Panc1 (cell line): ENCODE data around the gene FOSL2. TPM values are rescaled to one million over a fixed set of nuclear protein-coding genes. Genes with fewer than 3 reads are reported as not detected.

Source experiments
- ATAC-seq: fragments of 200-7000 bp; cut with Tn5 transposase; 2 replicates; pipeline ENCODE4 v1.9.1; 2020; ENCODE audit warnings: mild to moderate bottlenecking, moderate library complexity
- BruUV-seq: library from RNA; stranded (reverse); fragments of 400-500 nt; replicated peaks from 2 replicates; lab custom pipeline; 2021; lab: Mats Ljungman, UMichigan
- CTCF ChIA-PET: fragments of 300-600 bp; sonication (Branson Sonifier 250); formaldehyde crosslinking; loops from one replicate; lab custom pipeline; 2022; ENCODE audit warnings: antibody characterized with exemption; lab: Charles Lee
- POLR2A ChIA-PET: fragments of 300-600 bp; sonication (Branson Sonifier 250); formaldehyde crosslinking; loops from one replicate; lab custom pipeline; 2022; ENCODE audit warnings: antibody characterized with exemption; lab: Charles Lee
- DNase-seq: peaks from one replicate; pipeline ENCODE4 v3.0.0-alpha.2; 2010; ENCODE audit warnings: low read depth, low spot score
- H3K27ac ChIP-seq: 2 replicates; pipeline ENCODE4 v1.5.1; 2011; ENCODE audit warnings: mild to moderate bottlenecking, low read length, inconsistent platforms
- H3K27me3 ChIP-seq: fragments of 200-500 bp; sonication (Bioruptor generic); 2 replicates; pipeline ENCODE4 v1.6.0; 2014; ENCODE audit warnings: low read length, inconsistent platforms; ENCODE audit not compliant: control insufficient read depth, insufficient read depth
- H3K36me3 ChIP-seq: fragments of 200-500 bp; sonication (Bioruptor generic); 2 replicates; pipeline ENCODE4 v1.5.1; 2014; ENCODE audit warnings: inconsistent platforms, mild to moderate bottlenecking, low read length, moderate library complexity; ENCODE audit not compliant: control insufficient read depth, insufficient read depth
- H3K4me1 ChIP-seq: 2 replicates; pipeline ENCODE4 v1.5.1; 2011; ENCODE audit warnings: inconsistent platforms, mild to moderate bottlenecking, low read length, moderate library complexity; ENCODE audit not compliant: control insufficient read depth, insufficient read depth
- H3K4me3 ChIP-seq, 2 experiments: 2 replicates each; pipeline ENCODE4 v1.5.1; 2011 to 2012; ENCODE audit warnings: low read depth in 2 of 2, low read length in 2 of 2, mild to moderate bottlenecking in 2 of 2, inconsistent platforms in 1 of 2, moderate library complexity in 1 of 2
- H3K9me3 ChIP-seq: fragments of 200-500 bp; sonication (Bioruptor generic); 2 replicates; pipeline ENCODE4 v1.5.1; 2014; ENCODE audit warnings: low read depth, mild to moderate bottlenecking, inconsistent platforms, low read length, moderate library complexity; ENCODE audit not compliant: control insufficient read depth, insufficient read depth
- POLR2AphosphoS5 ChIP-seq: IDR thresholded peaks from 2 replicates; pipeline ENCODE4 v1.6.1; 2012; ENCODE audit warnings: mild to moderate bottlenecking, low read depth, low read length, moderate library complexity
- REST ChIP-seq, 2 experiments: IDR thresholded peaks; 2 replicates each; pipeline ENCODE4 v1.6.1; 2011 to 2012; ENCODE audit warnings: low read depth in 2 of 2, control low read depth in 1 of 2, low read length in 1 of 2, mild to moderate bottlenecking in 1 of 2, moderate library complexity in 1 of 2; ENCODE audit not compliant: insufficient read depth in 1 of 2
- SIN3A ChIP-seq: IDR thresholded peaks from 2 replicates; pipeline ENCODE4 v1.6.1; 2012; ENCODE audit warnings: low read depth, mild to moderate bottlenecking, low read length, moderate library complexity, borderline replicate concordance; ENCODE audit not compliant: insufficient read depth
- TCF7L2 ChIP-seq: IDR thresholded peaks from 2 replicates; pipeline ENCODE4 v1.6.1; 2011; ENCODE audit warnings: mild to moderate bottlenecking, low read depth, low read length, inconsistent platforms
- in situ Hi-C: cut with HindIII; loops from 2 replicates; pipeline ENCODE4 v1.10.0; 2016; ENCODE audit warnings: low sequenced_read_pairs, low pct_unique_long_range_greater_than_20kb
- intact Hi-C: fragments of 100-400 bp; cut with micrococcal nuclease; formaldehyde crosslinking; loops from one replicate; pipeline ENCODE4 v1.10.0; 2022; ENCODE audit not compliant: unreplicated experiment
- total RNA-seq: library from RNA; stranded (reverse); gene quantifications from one replicate; pipeline ENCODE4 v1.2.1, GENCODE V29; 2021; ENCODE audit not compliant: unreplicated experiment
- TF ChIP-seq, protein P1 (sequence below): fragments of 450-650 bp; IDR thresholded peaks from 2 replicates; pipeline ENCODE4 v1.5.1; 2017; ENCODE audit warnings: mild to moderate bottlenecking

The FOSL2 gene
- total RNA-seq, 1 experiment from 2014 or later = 29.0 TPM

GRCh38 chr2:28382755-28383154 lies 9.9 kb upstream of the FOSL2 start:
- H3K4me3 ChIP-seq = no peak overlapping the region
- BruUV-seq = no TSS peak
- TF ChIP-seq, protein P1, sequence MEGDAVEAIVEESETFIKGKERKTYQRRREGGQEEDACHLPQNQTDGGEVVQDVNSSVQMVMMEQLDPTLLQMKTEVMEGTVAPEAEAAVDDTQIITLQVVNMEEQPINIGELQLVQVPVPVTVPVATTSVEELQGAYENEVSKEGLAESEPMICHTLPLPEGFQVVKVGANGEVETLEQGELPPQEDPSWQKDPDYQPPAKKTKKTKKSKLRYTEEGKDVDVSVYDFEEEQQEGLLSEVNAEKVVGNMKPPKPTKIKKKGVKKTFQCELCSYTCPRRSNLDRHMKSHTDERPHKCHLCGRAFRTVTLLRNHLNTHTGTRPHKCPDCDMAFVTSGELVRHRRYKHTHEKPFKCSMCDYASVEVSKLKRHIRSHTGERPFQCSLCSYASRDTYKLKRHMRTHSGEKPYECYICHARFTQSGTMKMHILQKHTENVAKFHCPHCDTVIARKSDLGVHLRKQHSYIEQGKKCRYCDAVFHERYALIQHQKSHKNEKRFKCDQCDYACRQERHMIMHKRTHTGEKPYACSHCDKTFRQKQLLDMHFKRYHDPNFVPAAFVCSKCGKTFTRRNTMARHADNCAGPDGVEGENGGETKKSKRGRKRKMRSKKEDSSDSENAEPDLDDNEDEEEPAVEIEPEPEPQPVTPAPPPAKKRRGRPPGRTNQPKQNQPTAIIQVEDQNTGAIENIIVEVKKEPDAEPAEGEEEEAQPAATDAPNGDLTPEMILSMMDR = no peak
- TF ChIP-seq TCF7L2 (no peak), SIN3A (no peak), POLR2AphosphoS5 (no peak), REST (IDR thresholded peaks at IDR 0.05; ENCODE audit: insufficient read depth in 1 of 2, low read depth in 2 of 2, low read length in 1 of 2) (no peak)
- no peak for ATAC-seq
- no peaks in the 10 kb centered on the region for H3K27me3 ChIP-seq
- no peak overlapping the region for H3K27ac ChIP-seq
- in situ Hi-C loops (no loop called here), intact Hi-C loops (no loop called here)
- no peaks in the 10 kb centered on the region for H3K36me3 ChIP-seq
- ChIA-PET CTCF (no interaction called here), POLR2A (no interaction called here)
- no peaks in the 10 kb centered on the region for H3K9me3 ChIP-seq
- no peaks in the 10 kb centered on the region for H3K4me1 ChIP-seq
- no peak for DNase-seq

- DNase-seq = no peak
- POLR2A ChIA-PET = no interaction called here
- H3K27me3 ChIP-seq = no peaks in the 10 kb centered on the region
- H3K4me3 ChIP-seq = no peak overlapping the region
- no TSS peak for BruUV-seq
- in situ Hi-C loops = no loop called here
- no peaks in the 10 kb centered on the region for H3K9me3 ChIP-seq
- intact Hi-C loops = no loop called here
- TF ChIP-seq POLR2AphosphoS5 (no peak), TCF7L2 (no peak), REST (IDR thresholded peaks at IDR 0.05; ENCODE audit: insufficient read depth in 1 of 2, low read depth in 2 of 2, low read length in 1 of 2) (no peak), SIN3A (no peak)
- TF ChIP-seq, protein P1 = no peak
- H3K4me1 ChIP-seq = peaks cover 11% of the 10 kb centered on the region
- no peaks in the 10 kb centered on the region for H3K36me3 ChIP-seq
- no peak for ATAC-seq
- no peak overlapping the region for H3K27ac ChIP-seq
- CTCF ChIA-PET = no interaction called here
These were observed 5.3 kb upstream of the FOSL2 start for GRCh38 chr2:28387082-28387960.
